HG02588 (cell line): Measurements from ENCODE around the gene PALM.
"Not testable (repeated sequence)": the region's sequence is repeated elsewhere in the genome, so short reads cannot be mapped to it uniquely, and the experiment has no call there.

ENCODE experiments used
- ATAC-seq: cut with Tn5 transposase; IDR thresholded peaks from one replicate; pipeline ENCODE4 v1.9.1; 2021; ENCODE audit warnings: mild to moderate bottlenecking, moderate library complexity; ENCODE audit not compliant: unreplicated experiment

PALM gene

GRCh38 chr19:729965-730668 is 21.4 kb downstream of the PALM start:
- no peak for ATAC-seq

DNA sequence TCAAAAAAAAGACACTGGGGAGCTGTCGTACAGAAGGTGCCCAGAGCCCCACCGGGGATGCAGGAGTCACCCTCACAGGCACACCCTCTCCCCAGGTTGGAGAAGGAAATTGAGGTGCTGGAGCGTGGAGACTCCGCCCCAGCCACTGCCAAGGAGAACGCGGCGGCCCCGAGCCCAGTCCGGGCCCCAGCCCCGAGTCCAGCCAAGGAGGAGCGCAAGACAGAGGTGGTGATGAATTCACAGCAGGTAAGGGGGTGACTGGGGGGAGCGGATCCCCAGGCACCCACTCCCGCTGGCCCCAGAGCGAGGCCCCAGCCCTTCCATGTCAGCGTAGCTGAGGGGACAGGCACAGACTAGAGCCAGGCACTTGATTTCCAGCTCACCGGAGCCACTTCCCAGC is 22.3 kb downstream of the PALM start:
- ATAC-seq = no peak

GRCh38 chr19:732148-733069 is 23.7 kb downstream of the PALM start:
- no peak for ATAC-seq

DNA sequence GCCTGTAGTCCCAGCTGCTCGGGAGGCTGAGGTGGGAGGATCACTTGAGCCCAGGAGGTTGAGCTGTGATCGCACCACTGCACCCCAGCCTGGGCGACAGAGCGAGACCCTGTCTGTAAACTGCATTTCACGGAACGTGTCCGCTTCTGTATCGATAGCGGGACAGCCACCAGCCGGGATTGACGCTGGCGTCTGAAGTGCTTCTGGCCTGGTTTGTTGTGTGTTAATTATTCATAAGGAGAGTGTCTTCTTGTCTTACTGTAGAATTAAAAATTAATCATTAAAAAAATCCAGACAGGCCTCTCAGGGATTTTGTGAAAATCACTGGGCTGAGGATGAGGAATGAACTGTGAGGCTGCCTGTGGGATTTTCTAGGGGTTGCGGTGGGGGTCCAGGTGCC is 26.0 kb downstream of the PALM start:
- no peak for ATAC-seq

DNA sequence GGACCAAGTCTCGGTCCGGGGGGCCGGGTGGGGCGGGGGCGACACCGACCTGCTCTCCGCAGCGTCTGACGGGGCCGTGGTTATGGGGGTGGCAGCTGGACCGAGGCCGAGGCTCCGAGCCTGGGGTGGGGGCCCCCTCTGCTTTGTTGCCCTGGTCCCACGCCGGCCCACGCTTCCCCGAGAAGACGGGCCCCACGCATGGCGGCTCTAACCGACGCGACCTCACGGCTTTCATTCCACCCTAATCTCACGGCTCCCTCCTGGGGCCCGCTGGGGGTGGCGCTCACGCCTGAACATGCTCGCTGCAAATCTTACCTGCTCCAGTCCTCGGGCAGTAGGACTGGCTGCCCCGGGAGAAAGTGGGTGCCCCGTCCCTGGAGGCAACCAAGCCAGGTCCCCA is 27.4 kb downstream of the PALM start:
- ATAC-seq = no peak

- no peak for ATAC-seq
Measured at GRCh38 chr19:737591-738093, 28.9 kb downstream of the PALM start.

GRCh38 chr19:738509-739128 is 29.9 kb downstream of the PALM start:
- no peak for ATAC-seq

GRCh38 chr19:739998-740715 is 31.4 kb downstream of the PALM start:
- ATAC-seq = no peak

DNA sequence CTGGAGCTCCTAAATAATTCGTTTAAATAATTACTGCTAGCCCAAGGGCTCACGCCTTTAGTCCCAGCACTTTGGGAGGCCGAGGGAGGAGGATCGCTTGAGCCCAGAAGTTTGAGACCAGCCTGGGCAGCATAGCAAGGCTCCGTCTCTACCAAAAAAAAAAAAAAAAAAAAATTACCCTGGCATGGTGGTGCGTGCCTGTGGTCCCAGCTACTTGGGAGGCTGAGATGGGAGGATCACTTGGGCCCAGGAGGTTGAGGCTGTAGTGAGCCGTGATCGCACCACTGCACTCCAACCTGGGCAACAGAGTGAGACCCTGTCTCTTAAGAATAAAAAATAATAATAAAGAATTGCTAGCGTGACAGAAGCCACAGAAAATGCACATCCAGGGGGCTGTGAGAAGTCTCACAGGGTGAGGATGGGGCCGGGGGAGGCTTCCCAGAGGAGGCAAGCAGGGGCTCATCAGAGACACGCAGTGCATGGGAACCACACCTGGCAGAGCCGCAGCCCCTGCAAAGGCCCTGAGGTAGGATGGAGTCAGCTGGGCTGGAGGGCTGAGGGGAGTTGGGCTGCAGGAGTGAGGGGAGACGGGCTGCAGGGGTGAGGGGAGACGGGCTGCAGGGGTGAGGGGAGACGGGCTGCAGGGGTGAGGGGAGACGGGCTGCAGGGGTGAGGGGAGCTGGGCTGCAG is 32.2 kb downstream of the PALM start:
- ATAC-seq = not testable (repeated sequence)

GRCh38 chr19:741506-742131 is 32.9 kb downstream of the PALM start:
- ATAC-seq = no peak

- ATAC-seq = no peak
Measured at GRCh38 chr19:742540-743075, 33.9 kb downstream of the PALM start.

DNA sequence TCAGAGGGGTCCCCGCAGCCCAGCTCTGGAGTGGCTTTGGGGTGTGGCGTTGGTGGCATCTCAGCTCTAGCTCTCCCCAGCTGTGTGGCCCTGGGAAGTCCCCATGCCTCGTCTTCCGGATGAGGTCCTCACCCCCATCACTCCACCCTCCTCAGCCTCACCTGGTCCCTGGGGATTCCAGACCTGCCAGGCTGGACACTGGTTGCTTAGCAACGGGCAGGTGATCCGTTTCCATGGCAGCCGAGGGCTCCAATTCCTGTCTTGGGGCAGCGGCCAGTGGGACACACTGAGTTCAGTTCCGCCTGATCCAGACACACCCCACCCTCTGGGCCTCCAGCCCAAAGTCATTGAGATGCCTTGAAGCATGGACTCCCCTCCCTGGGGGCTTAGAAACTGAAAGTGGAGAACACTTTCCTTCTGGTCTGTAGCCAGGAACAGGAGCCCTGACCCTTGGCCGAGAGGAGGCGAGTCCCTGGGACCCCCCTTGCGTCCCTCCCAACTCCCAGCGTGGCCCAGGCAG is 34.5 kb downstream of the PALM start:
- ATAC-seq = no peak

GRCh38 chr19:745138-745537 is 36.4 kb downstream of the PALM start:
- not testable (repeated sequence) for ATAC-seq

GRCh38 chr19:746208-746819 is 37.6 kb downstream of the PALM start:
- ATAC-seq = no peak

DNA sequence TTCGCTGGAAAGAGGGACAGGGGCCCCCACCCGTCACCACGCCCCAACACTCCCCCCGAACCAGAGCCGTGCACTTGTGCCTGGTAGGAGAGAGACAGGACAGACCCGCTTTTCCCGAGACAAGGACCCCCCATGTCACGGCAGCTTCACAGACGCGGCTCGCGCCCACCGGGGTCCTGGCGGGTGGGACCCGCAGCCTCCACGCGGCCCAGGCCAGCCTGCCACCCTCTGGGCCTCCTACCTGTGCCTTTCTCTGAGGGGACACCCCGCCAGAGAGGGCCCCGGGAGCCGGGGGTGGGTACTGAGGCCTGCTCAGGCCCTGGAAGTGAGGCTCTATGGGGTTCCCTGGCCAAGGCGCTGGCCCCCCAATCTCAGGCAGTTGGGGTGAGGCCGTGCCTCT is 38.2 kb downstream of the PALM start:
- no peak for ATAC-seq

GRCh38 chr19:747432-748273 is 38.9 kb downstream of the PALM start:
- no peak for ATAC-seq

- ATAC-seq = no peak
Measured at GRCh38 chr19:748274-748598, 39.5 kb downstream of the PALM start.

DNA sequence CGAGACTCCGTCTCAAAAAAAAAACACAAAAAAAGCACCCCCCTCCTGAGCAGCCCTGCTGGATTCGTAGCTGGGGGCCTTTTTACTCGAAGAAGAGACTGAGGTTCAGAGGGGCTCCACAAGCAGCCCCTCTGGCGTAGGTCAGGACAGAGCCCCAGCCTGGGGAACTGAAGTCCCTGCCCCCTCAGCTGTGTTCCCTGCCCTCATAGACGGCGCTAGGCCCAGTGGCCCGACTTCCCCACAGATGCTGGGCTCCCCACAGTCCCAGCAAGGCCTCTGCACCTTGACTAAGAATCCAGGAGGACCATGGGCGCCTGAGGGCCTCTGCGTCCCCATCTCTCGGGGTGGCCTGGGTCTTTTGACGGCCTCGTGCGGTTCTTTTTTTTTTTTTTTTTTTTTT is 41.1 kb downstream of the PALM start:
- no peak for ATAC-seq
